ENCODE results near the gene LDHD.

DNA sequence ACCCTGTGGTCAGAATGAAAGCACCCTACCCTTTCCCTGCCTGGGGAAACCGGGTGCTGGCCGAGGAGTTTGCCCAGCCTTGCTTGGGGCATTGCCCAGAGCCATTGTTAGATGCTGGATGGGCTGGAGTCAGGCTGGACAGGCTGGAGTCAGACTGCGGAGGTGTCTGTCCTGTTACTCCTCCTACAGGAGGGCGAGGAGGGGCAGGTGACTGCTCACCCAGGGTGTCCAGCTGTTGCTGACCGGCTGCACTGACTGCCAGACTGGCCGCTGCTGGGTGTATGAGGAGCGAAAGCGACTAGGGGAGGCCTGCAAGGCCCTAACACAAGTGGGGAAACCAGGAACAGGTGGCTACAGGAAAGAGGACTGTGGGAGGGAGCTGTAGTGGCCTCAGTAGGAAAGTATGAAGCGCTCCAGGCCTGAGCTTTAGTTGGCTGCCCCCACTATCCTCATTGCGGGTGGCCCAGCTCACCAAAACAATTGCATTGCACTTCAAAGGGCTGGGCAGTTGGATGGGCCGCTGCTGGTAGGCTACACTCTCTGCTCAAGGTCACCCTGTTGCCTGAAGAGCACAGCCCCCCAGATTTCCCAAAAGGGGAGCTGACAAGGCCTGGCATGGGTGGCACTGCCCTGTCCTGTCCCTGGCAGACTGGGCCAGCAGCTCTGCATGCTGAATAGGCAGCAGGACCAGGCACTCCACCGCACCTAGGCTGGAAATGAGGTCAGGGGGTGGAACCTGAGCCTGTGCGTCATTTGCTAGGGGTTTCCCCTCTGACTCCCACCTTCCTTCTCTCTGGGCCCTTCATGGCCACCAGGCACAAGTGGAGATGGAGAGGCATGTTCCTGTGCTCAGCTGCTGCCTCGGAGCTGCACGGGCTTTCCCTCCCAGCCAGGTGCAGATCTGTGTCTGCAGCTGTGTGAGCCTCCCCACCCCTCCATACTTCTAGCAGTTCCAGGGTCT lies 18.4 kb downstream of the LDHD start:
- TF ChIP-seq, protein P1, sequence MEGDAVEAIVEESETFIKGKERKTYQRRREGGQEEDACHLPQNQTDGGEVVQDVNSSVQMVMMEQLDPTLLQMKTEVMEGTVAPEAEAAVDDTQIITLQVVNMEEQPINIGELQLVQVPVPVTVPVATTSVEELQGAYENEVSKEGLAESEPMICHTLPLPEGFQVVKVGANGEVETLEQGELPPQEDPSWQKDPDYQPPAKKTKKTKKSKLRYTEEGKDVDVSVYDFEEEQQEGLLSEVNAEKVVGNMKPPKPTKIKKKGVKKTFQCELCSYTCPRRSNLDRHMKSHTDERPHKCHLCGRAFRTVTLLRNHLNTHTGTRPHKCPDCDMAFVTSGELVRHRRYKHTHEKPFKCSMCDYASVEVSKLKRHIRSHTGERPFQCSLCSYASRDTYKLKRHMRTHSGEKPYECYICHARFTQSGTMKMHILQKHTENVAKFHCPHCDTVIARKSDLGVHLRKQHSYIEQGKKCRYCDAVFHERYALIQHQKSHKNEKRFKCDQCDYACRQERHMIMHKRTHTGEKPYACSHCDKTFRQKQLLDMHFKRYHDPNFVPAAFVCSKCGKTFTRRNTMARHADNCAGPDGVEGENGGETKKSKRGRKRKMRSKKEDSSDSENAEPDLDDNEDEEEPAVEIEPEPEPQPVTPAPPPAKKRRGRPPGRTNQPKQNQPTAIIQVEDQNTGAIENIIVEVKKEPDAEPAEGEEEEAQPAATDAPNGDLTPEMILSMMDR (IDR thresholded peaks at IDR 0.05; ENCODE audit: poor library complexity) = no peak
- TF ChIP-seq EZH2 (IDR thresholded peaks at IDR 0.05; ENCODE audit: borderline replicate concordance) = no peak

All from hepatocyte (in vitro differentiated cells).